HepG2 (cell line): ENCODE measurements around the gene EIF4G3. TPM values are rescaled to one million over a fixed set of nuclear protein-coding genes. Genes with fewer than 3 reads are reported as not detected.

Experiments used
- ATAC-seq: fragments of 200-7000 bp; cut with Tn5 transposase; 3 replicates; pipeline ENCODE4 v1.9.1; 2020; ENCODE audit warnings: mild to moderate bottlenecking, moderate library complexity
- BruUV-seq: library from RNA; stranded (reverse); fragments of 400-500 nt; replicated peaks from 2 replicates; lab custom pipeline; 2021; lab: Mats Ljungman, UMichigan
- CTCF ChIA-PET: fragments of 300-600 bp; formaldehyde crosslinking; extraction: SDS; loops from one replicate; lab custom pipeline; 2021; ENCODE audit warnings: low total read pairs, inconsistent platforms, low intra/inter-chr PET ratio; lab: Yijun Ruan, JAX
- POLR2A ChIA-PET: fragments of 350-600 bp; sonication (Branson Sonifier 250); formaldehyde crosslinking; loops from one replicate; lab custom pipeline; 2020; ENCODE audit warnings: antibody characterized with exemption, inconsistent platforms; lab: Yijun Ruan, JAX
- DNase-seq: peaks from one replicate; pipeline ENCODE4 v3.0.0-alpha.2; 2015; ENCODE audit warnings: low spot score
- FAIRE-seq: peaks from 3 replicates; lab custom pipeline; 2011; peaks lifted over from hg19 to GRCh38; lab: Jason Lieb, UNC
- H2AFZ ChIP-seq: one replicate; pipeline ENCODE4 v1.6.1; 2011; ENCODE audit warnings: low read length, inconsistent platforms
- H3K27ac ChIP-seq: fragments of 300-600 bp; 3 replicates; pipeline ENCODE4 v1.8.0; 2011; ENCODE audit warnings: mixed run types, mild to moderate bottlenecking, mixed read lengths, low read length, inconsistent platforms; ENCODE audit not compliant: insufficient read depth; ENCODE audit errors: extremely low read length
- H3K27me3 ChIP-seq, 2 experiments: fragments of 200-600 bp in 1 of 2; 2 replicates in 1 of 2; 3 replicates in 1 of 2; pipeline versions ENCODE4 v1.6.0 to v1.8.0; 2011; ENCODE audit warnings: low read length in 2 of 2, mild to moderate bottlenecking in 2 of 2, moderate library complexity in 2 of 2, inconsistent platforms in 1 of 2; ENCODE audit not compliant: insufficient read depth in 2 of 2, control insufficient read depth in 1 of 2
- H3K36me3 ChIP-seq, 2 experiments: fragments of 200-600 bp in 1 of 2; replicated peaks in 1 of 2; 2 replicates in 1 of 2; 3 replicates in 1 of 2; pipeline versions ENCODE4 v1.5.1 to v1.8.0; 2011; ENCODE audit warnings: low read length in 2 of 2, inconsistent platforms in 1 of 2; ENCODE audit not compliant: insufficient read depth in 2 of 2, control insufficient read depth in 1 of 2
- H3K4me1 ChIP-seq: 2 replicates; pipeline ENCODE4 v1.5.1; 2012; ENCODE audit warnings: low read length, inconsistent platforms; ENCODE audit not compliant: insufficient read depth
- H3K4me2 ChIP-seq: 2 replicates; pipeline ENCODE4 v1.6.0; 2011; ENCODE audit warnings: low read depth, low read length, inconsistent platforms
- H3K4me3 ChIP-seq, 3 experiments: fragments of 200-600 bp in 1 of 3; sonication (generic), shearing (Covaris generic) in 1 of 3; replicated peaks in 1 of 3; 2 replicates each; pipeline ENCODE4 v1.5.1; 2011 to 2016; ENCODE audit warnings: low read length in 3 of 3, inconsistent platforms in 2 of 3, low read depth in 2 of 3, mild to moderate bottlenecking in 2 of 3, control low read depth in 1 of 3, mixed read lengths in 1 of 3; ENCODE audit not compliant: insufficient read depth in 1 of 3
- H3K79me2 ChIP-seq: one replicate; pipeline ENCODE4 v1.6.1; 2011; ENCODE audit warnings: low read length, inconsistent platforms; ENCODE audit not compliant: insufficient read depth
- H3K9ac ChIP-seq: 2 replicates; pipeline ENCODE4 v1.6.0; 2011; ENCODE audit warnings: mild to moderate bottlenecking, low read depth, low read length, inconsistent platforms; ENCODE audit not compliant: insufficient read depth
- H3K9me3 ChIP-seq: 2 replicates; pipeline ENCODE4 v1.5.1; 2012; ENCODE audit warnings: mild to moderate bottlenecking, low read length
- H4K20me1 ChIP-seq: 2 replicates; pipeline ENCODE4 v1.6.0; 2011; ENCODE audit warnings: inconsistent platforms, mild to moderate bottlenecking, low read length, moderate library complexity; ENCODE audit not compliant: insufficient read depth
- HOXA5 ChIP-seq: sonication (generic); formaldehyde crosslinking; IDR thresholded peaks from 2 replicates; pipeline ENCODE4 v1.4.0; 2020; ENCODE audit warnings: missing genetic modification reagents
- NRL ChIP-seq: sonication (generic); formaldehyde crosslinking; IDR thresholded peaks from 2 replicates; pipeline ENCODE4 v1.5.0; 2020; ENCODE audit warnings: missing genetic modification reagents, mild to moderate bottlenecking, moderate library complexity, borderline replicate concordance
- RBAK ChIP-seq: sonication (generic); formaldehyde crosslinking; IDR thresholded peaks from 2 replicates; pipeline ENCODE4 v1.5.1; 2020; ENCODE audit warnings: mild to moderate bottlenecking, missing genetic modification reagents
- ZNF546 ChIP-seq: sonication (generic); formaldehyde crosslinking; conservative IDR thresholded peaks from 2 replicates; pipeline ENCODE4 v1.8.1; 2023; ENCODE audit warnings: mild to moderate bottlenecking, missing genetic modification reagents
- ZNF772 ChIP-seq: sonication (generic); formaldehyde crosslinking; IDR thresholded peaks from 2 replicates; pipeline ENCODE4 v1.5.0; 2020; ENCODE audit warnings: mild to moderate bottlenecking, missing genetic modification reagents
- ZNF792 ChIP-seq: IDR thresholded peaks from 2 replicates; pipeline ENCODE4 v1.6.1; 2016
- WGBS: methylation state at CpG from one replicate; pipeline ENCODE4 v1.1.6; 2017; ENCODE audit warnings: low lambda C conversion rate; 5-methylcytosine and 5-hydroxymethylcytosine counted together
- in situ Hi-C: cut with HindIII; loops from 2 replicates; pipeline ENCODE4 v1.10.0; 2017; ENCODE audit warnings: low pct_unique_long_range_greater_than_20kb; ENCODE audit not compliant: extremely low pct_ligation_motif_present
- intact Hi-C: fragments of 100-400 bp; cut with micrococcal nuclease; formaldehyde crosslinking; loops from one replicate; pipeline ENCODE4 v1.10.0; 2022; ENCODE audit not compliant: unreplicated experiment
- polyA plus RNA-seq, 8 experiments: library from polyadenylated mRNA; depleted of rRNA in 3 of 8; stranded (reverse) in 7 of 8; unstranded in 1 of 8; fragments of >200 nt; fragmentation: Illumina TruSeq in 4 of 8; extraction: Trizol in 4 of 8; gene quantifications; 2 replicates each; pipeline versions ENCODE4 v1.2.1 to v1.2.3, GENCODE V29; 2011 to 2016; ENCODE audit warnings: low read depth in 4 of 8, missing spikeins in 1 of 8, mixed read lengths in 1 of 8; ENCODE audit not compliant: insufficient read depth in 1 of 8
- total RNA-seq, 5 experiments: library from RNA; depleted of rRNA; stranded (reverse); fragments of >200 nt; fragmentation: Illumina TruSeq; extraction: Trizol; gene quantifications; 2 replicates each; pipeline ENCODE4 v1.2.3, GENCODE V29; 2016; ENCODE audit warnings: low read depth in 1 of 5
- TF ChIP-seq, protein P1 (sequence below): sonication (generic); formaldehyde crosslinking; IDR thresholded peaks from 2 replicates; pipeline ENCODE4 v1.8.0; 2022; ENCODE audit warnings: missing genetic modification reagents, low read depth, mild to moderate bottlenecking, borderline replicate concordance
- TF ChIP-seq, protein P2 (sequence below): sonication (generic); formaldehyde crosslinking; conservative IDR thresholded peaks from 2 replicates; pipeline ENCODE4 v1.8.0; 2022; ENCODE audit warnings: mild to moderate bottlenecking, moderate library complexity, missing genetic modification reagents
- TF ChIP-seq, protein P3 (sequence below): sonication (generic); formaldehyde crosslinking; IDR thresholded peaks from 2 replicates; pipeline ENCODE4 v1.4.0; 2020; ENCODE audit warnings: missing genetic modification reagents, borderline replicate concordance
- TF ChIP-seq, protein P4 (sequence below): sonication (generic); formaldehyde crosslinking; IDR thresholded peaks from 2 replicates; pipeline ENCODE4 v1.8.0; 2023; ENCODE audit warnings: mild to moderate bottlenecking, missing genetic modification reagents

The EIF4G3 gene
- total and polyA plus RNA-seq, 2 of the 13 experiments (the other 11 are each of a cell fraction or from before 2014, with no cell fraction given) = 22.2 to 27.6 TPM

DNA sequence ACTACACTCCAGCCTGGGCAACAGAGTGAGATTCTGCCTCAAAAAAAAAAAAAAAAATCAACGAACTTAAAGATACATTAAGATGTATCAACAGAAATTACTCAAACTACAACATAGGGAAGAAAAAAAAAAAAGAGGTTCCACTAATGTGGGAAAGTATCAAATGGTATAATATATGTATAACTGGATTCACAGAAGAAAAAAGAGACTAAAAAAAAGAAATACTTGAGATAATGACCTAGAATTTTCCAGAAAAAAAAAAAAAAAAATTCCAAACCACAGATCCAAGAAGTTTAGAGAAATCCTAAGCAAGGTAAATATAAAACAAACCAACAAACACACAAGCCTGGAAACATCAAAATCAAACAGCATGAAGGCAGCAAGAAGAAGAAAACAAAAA, 45.5 kb downstream of the EIF4G3 start:
- ChIA-PET CTCF (no interaction called here), POLR2A (no interaction called here)
- no peak for FAIRE-seq
- no peak overlapping the region for H3K4me3 ChIP-seq
- peaks cover 9% of the 10 kb centered on the region for H3K4me1 ChIP-seq
- TF ChIP-seq, protein P1, sequence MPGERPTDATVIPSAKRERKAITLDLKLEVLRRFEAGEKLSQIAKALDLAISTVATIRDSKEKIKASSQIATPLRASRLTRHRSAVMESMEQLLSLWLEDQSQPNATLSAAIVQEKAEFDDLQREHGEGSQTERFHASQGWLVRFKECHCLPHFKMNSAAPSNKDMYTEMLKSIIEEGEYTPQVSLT = no peak
- TF ChIP-seq ZNF772 = no peak
- no peak for TF ChIP-seq HOXA5 (CRISPR knock-in tag)
- TF ChIP-seq NRL (CRISPR knock-in tag) = no peak
- TF ChIP-seq, protein P2, sequence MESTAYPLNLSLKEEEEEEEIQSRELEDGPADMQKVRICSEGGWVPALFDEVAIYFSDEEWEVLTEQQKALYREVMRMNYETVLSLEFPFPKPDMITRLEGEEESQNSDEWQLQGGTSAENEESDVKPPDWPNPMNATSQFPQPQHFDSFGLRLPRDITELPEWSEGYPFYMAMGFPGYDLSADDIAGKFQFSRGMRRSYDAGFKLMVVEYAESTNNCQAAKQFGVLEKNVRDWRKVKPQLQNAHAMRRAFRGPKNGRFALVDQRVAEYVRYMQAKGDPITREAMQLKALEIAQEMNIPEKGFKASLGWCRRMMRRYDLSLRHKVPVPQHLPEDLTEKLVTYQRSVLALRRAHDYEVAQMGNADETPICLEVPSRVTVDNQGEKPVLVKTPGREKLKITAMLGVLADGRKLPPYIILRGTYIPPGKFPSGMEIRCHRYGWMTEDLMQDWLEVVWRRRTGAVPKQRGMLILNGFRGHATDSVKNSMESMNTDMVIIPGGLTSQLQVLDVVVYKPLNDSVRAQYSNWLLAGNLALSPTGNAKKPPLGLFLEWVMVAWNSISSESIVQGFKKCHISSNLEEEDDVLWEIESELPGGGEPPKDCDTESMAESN (CRISPR knock-in tag) = no peak
- TF ChIP-seq ZNF546 (CRISPR knock-in tag) = no peak
- TF ChIP-seq, protein P3, sequence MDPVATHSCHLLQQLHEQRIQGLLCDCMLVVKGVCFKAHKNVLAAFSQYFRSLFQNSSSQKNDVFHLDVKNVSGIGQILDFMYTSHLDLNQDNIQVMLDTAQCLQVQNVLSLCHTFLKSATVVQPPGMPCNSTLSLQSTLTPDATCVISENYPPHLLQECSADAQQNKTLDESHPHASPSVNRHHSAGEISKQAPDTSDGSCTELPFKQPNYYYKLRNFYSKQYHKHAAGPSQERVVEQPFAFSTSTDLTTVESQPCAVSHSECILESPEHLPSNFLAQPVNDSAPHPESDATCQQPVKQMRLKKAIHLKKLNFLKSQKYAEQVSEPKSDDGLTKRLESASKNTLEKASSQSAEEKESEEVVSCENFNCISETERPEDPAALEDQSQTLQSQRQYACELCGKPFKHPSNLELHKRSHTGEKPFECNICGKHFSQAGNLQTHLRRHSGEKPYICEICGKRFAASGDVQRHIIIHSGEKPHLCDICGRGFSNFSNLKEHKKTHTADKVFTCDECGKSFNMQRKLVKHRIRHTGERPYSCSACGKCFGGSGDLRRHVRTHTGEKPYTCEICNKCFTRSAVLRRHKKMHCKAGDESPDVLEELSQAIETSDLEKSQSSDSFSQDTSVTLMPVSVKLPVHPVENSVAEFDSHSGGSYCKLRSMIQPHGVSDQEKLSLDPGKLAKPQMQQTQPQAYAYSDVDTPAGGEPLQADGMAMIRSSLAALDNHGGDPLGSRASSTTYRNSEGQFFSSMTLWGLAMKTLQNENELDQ (CRISPR knock-in tag) = no peak
- TF ChIP-seq, protein P4, sequence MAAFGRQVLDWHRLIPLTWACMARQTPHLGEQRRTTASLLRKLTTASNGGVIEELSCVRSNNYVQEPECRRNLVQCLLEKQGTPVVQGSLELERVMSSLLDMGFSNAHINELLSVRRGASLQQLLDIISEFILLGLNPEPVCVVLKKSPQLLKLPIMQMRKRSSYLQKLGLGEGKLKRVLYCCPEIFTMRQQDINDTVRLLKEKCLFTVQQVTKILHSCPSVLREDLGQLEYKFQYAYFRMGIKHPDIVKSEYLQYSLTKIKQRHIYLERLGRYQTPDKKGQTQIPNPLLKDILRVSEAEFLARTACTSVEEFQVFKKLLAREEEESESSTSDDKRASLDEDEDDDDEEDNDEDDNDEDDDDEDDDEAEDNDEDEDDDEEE (CRISPR knock-in tag) = no peak
- TF ChIP-seq RBAK (CRISPR knock-in tag) = no peak
- no peak for TF ChIP-seq ZNF792 (CRISPR knock-in tag)
- no peaks in the 10 kb centered on the region for H3K9me3 ChIP-seq
- WGBS = 82% methylated on average over 1 of the region's 1 CpG
- no peak overlapping the region for H3K4me2 ChIP-seq
- intact Hi-C loops = no loop called here
- no peak overlapping the region for H3K27ac ChIP-seq
- peaks cover under 1% of the 10 kb centered on the region for H3K79me2 ChIP-seq
- H3K9ac ChIP-seq = no peak overlapping the region
- ATAC-seq = no peak
- in situ Hi-C loops = no loop called here
- H3K36me3 ChIP-seq = peaks cover 0 to 15% of the 10 kb centered on the region in 2 experiments; a peak in 4 of 5 replicates
- no peaks in the 10 kb centered on the region for H4K20me1 ChIP-seq
- no peaks in the 10 kb centered on the region for H3K27me3 ChIP-seq
- H2AFZ ChIP-seq = no peak overlapping the region
- no TSS peak for BruUV-seq
- no peak for DNase-seq
